DND-41 (cell line): ENCODE measurements around the gene TBC1D5.

Source experiments
- ATAC-seq: fragments of 200-7000 bp; cut with Tn5 transposase; 3 replicates; pipeline ENCODE4 v1.9.1; 2021; ENCODE audit warnings: low read depth; ENCODE audit not compliant: insufficient read depth
- DNase-seq: peaks from one replicate; pipeline ENCODE4 v3.0.0-alpha.2; 2020
- H2AFZ ChIP-seq: 2 replicates; pipeline ENCODE4 v1.6.0; 2012; ENCODE audit warnings: low read depth, low read length
- H3K27ac ChIP-seq: 2 replicates; pipeline ENCODE4 v1.5.1; 2012; ENCODE audit warnings: low read length, inconsistent platforms
- H3K27me3 ChIP-seq: fragments of 200-600 bp; sonication (generic); 2 replicates; pipeline ENCODE4 v1.6.0; 2012; ENCODE audit warnings: low read length, mild to moderate bottlenecking, inconsistent platforms; ENCODE audit not compliant: insufficient read depth, poor library complexity
- H3K36me3 ChIP-seq: 2 replicates; pipeline ENCODE4 v1.5.1; 2012; ENCODE audit warnings: low read length, inconsistent platforms; ENCODE audit not compliant: insufficient read depth
- H3K4me1 ChIP-seq: 2 replicates; pipeline ENCODE4 v1.5.1; 2012; ENCODE audit warnings: mild to moderate bottlenecking, low read length; ENCODE audit not compliant: insufficient read depth
- H3K4me2 ChIP-seq: 2 replicates; pipeline ENCODE4 v1.6.0; 2012; ENCODE audit warnings: mild to moderate bottlenecking, moderate library complexity, low read length, inconsistent platforms; ENCODE audit not compliant: insufficient read depth
- H3K4me3 ChIP-seq, 2 experiments: fragments of 200-600 bp in 1 of 2; shearing (Covaris generic) in 1 of 2; 2 replicates each; pipeline ENCODE4 v1.5.1; 2012 to 2016; ENCODE audit warnings: inconsistent platforms in 2 of 2, low read length in 2 of 2, mild to moderate bottlenecking in 2 of 2, low read depth in 1 of 2, moderate library complexity in 1 of 2
- H3K79me2 ChIP-seq: 2 replicates; pipeline ENCODE4 v1.6.0; 2012; ENCODE audit warnings: low read length, inconsistent platforms; ENCODE audit not compliant: insufficient read depth
- H3K9ac ChIP-seq: 2 replicates; pipeline ENCODE4 v1.6.0; 2012; ENCODE audit warnings: low read depth, mild to moderate bottlenecking, inconsistent platforms, low read length, moderate library complexity
- H3K9me3 ChIP-seq: 2 replicates; pipeline ENCODE4 v1.5.1; 2012; ENCODE audit warnings: low read length, moderate library complexity, mild to moderate bottlenecking, inconsistent platforms; ENCODE audit not compliant: insufficient read depth, severe bottlenecking
- H4K20me1 ChIP-seq: 2 replicates; pipeline ENCODE4 v1.6.0; 2012; ENCODE audit warnings: low read length; ENCODE audit not compliant: insufficient read depth
- CTCF ChIP-seq: IDR thresholded peaks from 2 replicates; pipeline ENCODE4 v1.5.1; 2012; ENCODE audit warnings: borderline replicate concordance, low read length, moderate library complexity, mild to moderate bottlenecking; ENCODE audit not compliant: poor library complexity, severe bottlenecking; ENCODE audit errors: extremely low read depth
- EZH2 ChIP-seq: IDR thresholded peaks from 3 replicates; pipeline ENCODE4 v1.6.1; 2012; ENCODE audit warnings: borderline replicate concordance, low read depth, mild to moderate bottlenecking, moderate library complexity, low read length, inconsistent platforms; ENCODE audit not compliant: severe bottlenecking

TBC1D5 gene

DNA sequence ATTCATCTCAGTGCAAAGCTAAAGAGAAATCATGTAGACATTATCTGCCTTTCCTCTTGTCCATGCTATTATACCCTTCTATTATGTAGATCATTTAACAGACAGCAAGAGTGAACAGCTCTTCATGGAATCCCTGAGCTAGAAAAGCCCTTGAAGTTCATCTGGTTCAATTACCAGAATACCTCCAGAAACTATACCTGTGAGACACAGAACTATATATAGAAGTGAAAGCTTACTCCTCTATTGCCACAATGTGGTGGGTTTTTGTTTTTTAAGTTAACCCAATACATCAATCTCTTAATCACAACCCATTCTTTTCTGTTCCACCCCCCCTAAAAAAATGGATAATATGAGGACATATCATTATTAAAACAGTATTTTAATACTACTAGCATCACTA, 510.0 kb downstream of the TBC1D5 start:
- no peaks in the 10 kb centered on the region for H3K27me3 ChIP-seq
- TF ChIP-seq CTCF (no peak), EZH2 (no peak)
- no peak overlapping the region for H3K27ac ChIP-seq
- H3K9me3 ChIP-seq = no peaks in the 10 kb centered on the region
- no peak overlapping the region for H3K4me3 ChIP-seq
- no peak overlapping the region for H3K9ac ChIP-seq
- no peaks in the 10 kb centered on the region for H4K20me1 ChIP-seq
- H3K4me2 ChIP-seq = no peak overlapping the region
- peaks cover 7% of the 10 kb centered on the region; the same call in 1 of the 2 replicates for H3K36me3 ChIP-seq
- no peak overlapping the region for H2AFZ ChIP-seq
- ATAC-seq (no peak), DNase-seq (no peak)
- H3K79me2 ChIP-seq = no peaks in the 10 kb centered on the region
- no peaks in the 10 kb centered on the region for H3K4me1 ChIP-seq

GRCh38 chr3:17231537-17232261, 510.7 kb downstream of the TBC1D5 start:
- no peak overlapping the region for H3K4me2 ChIP-seq
- H3K27me3 ChIP-seq = no peaks in the 10 kb centered on the region
- H3K9ac ChIP-seq = no peak overlapping the region
- no peaks in the 10 kb centered on the region for H3K9me3 ChIP-seq
- H4K20me1 ChIP-seq = no peaks in the 10 kb centered on the region
- H3K36me3 ChIP-seq = no peaks in the 10 kb centered on the region; the same call in 1 of the 2 replicates
- TF ChIP-seq CTCF = no peak
- no peak for TF ChIP-seq EZH2
- ATAC-seq = no peak
- no peak overlapping the region for H3K4me3 ChIP-seq
- no peaks in the 10 kb centered on the region for H3K79me2 ChIP-seq
- H3K27ac ChIP-seq = no peak overlapping the region
- no peak for DNase-seq
- H3K4me1 ChIP-seq = no peaks in the 10 kb centered on the region
- H2AFZ ChIP-seq = no peak overlapping the region

DNA sequence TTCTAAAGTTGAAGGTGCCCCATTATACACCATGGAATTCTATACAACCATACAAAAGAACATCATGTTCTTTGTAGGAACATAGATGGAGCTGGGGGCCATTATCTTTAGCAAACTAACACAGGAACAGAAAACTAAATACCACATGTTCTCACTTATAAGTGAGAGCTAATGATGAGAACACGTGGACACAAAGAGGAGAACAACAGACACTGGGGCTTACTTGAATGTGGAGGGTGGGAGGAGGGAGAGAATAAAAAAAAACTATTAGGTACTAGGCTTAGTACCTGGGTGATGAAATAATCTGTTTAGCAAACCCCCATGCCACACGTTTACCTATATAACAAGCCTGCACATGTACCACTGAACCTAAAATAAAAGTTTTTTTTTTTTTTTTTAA, 515.0 kb downstream of the TBC1D5 start:
- H3K4me3 ChIP-seq = no peak overlapping the region
- H3K4me2 ChIP-seq = no peak overlapping the region
- no peak overlapping the region for H3K9ac ChIP-seq
- DNase-seq (no peak), ATAC-seq (no peak)
- H2AFZ ChIP-seq = no peak overlapping the region
- no peak for TF ChIP-seq CTCF
- no peak for TF ChIP-seq EZH2
- H3K4me1 ChIP-seq = no peaks in the 10 kb centered on the region
- no peaks in the 10 kb centered on the region for H3K79me2 ChIP-seq
- no peaks in the 10 kb centered on the region for H3K27me3 ChIP-seq
- H4K20me1 ChIP-seq = no peaks in the 10 kb centered on the region
- no peak overlapping the region for H3K27ac ChIP-seq
- no peaks in the 10 kb centered on the region for H3K36me3 ChIP-seq
- no peaks in the 10 kb centered on the region for H3K9me3 ChIP-seq

DNA sequence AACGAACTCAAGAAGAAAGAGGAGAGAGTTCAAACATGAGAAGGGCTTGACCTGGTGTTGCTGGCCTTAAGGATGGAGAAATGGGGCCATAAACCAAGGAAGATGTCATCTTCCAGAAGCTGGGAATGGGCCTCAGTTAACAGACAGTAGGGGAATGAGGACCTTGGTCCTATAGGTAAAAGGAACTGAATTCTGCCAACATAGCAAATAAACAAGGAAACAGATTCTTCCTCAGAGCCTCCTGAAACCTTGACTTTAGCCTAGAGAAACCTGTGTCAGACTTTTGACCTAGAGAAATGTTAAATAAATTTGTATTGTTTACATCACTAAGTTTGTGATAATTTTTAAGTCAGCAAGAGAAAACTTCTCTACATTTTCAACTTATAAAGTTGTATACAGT, 520.9 kb downstream of the TBC1D5 start:
- ATAC-seq = no peak
- no peak overlapping the region for H3K9ac ChIP-seq
- TF ChIP-seq CTCF (no peak), EZH2 (no peak)
- no peak overlapping the region for H3K4me2 ChIP-seq
- no peak for DNase-seq
- no peaks in the 10 kb centered on the region for H3K4me1 ChIP-seq
- no peak overlapping the region for H3K27ac ChIP-seq
- no peaks in the 10 kb centered on the region for H3K27me3 ChIP-seq
- H2AFZ ChIP-seq = no peak overlapping the region
- peaks cover 5% of the 10 kb centered on the region; the same call in 1 of the 2 replicates for H3K36me3 ChIP-seq
- no peak overlapping the region for H3K4me3 ChIP-seq
- H3K9me3 ChIP-seq = no peaks in the 10 kb centered on the region
- H4K20me1 ChIP-seq = no peaks in the 10 kb centered on the region
- H3K79me2 ChIP-seq = no peaks in the 10 kb centered on the region
